ENCODE measurements around the gene CELF4. TPM values are rescaled to one million over a fixed set of nuclear protein-coding genes. Genes with fewer than 3 reads are reported as not detected.

Gene CELF4
- total and polyA plus RNA-seq, 2 of the 4 experiments (the other 2 are of a cell fraction): not detected

- Histone ChIP-seq H3K27me3 (ENCODE audit: control insufficient read depth, insufficient read depth, low read length) (peaks cover 30% of the 10 kb centered on the region), H3K4ac (ENCODE audit: low read depth, low read length) (no peak overlapping the region), H2AK9ac (replicated peaks; ENCODE audit: low read depth, low read length, poor library complexity) (no peak overlapping the region), H4K8ac (ENCODE audit: low read depth in 2 of 2, low read length in 2 of 2) (no peak overlapping the region), H2BK120ac (ENCODE audit: low read depth, low read length) (no peak overlapping the region), H2AFZ (replicated peaks; ENCODE audit: low read length, poor library complexity) (no peak overlapping the region), H4K5ac (ENCODE audit: low read depth, low read length) (no peak overlapping the region), H3K4me3 (ENCODE audit: insufficient read depth, low read depth, low read length) (no peak overlapping the region), H3K23ac (ENCODE audit: low read depth, low read length) (no peak overlapping the region), H2BK5ac (ENCODE audit: low read depth, low read length, poor library complexity, severe bottlenecking) (no peak overlapping the region), H3K9me1 (ENCODE audit: insufficient read depth, low read length) (no peaks in the 10 kb centered on the region), H2AK5ac (ENCODE audit: low read depth, low read length) (no peak overlapping the region), H3K4me1 (ENCODE audit: control insufficient read depth, insufficient read depth, low read length) (no peaks in the 10 kb centered on the region), H4K20me1 (ENCODE audit: insufficient read depth, low read length) (no peaks in the 10 kb centered on the region), H3K9me3 (ENCODE audit: control insufficient read depth, insufficient read depth, low read length) (no peaks in the 10 kb centered on the region), H3K36me3 (ENCODE audit: control insufficient read depth, insufficient read depth, low read length) (no peaks in the 10 kb centered on the region), H3K27ac (ENCODE audit: insufficient read depth, low read length) (no peak overlapping the region), H3K14ac (replicated peaks; ENCODE audit: low read depth, low read length) (no peak overlapping the region), H2BK20ac (ENCODE audit: low read depth, low read length) (no peak overlapping the region), H3K9ac (ENCODE audit: low read depth, low read length) (no peak overlapping the region), H4K91ac (ENCODE audit: insufficient read depth, low read depth, low read length) (no peak overlapping the region), H3K56ac (ENCODE audit: extremely low read depth, insufficient read depth, low read length) (no peak overlapping the region), H3K18ac (ENCODE audit: low read depth, low read length) (no peak overlapping the region), H3K4me2 (ENCODE audit: low read depth, low read length) (no peak overlapping the region), H2BK15ac (ENCODE audit: low read depth, low read length) (no peak overlapping the region), H3K79me1 (ENCODE audit: low read depth in 1 of 2, low read length in 2 of 2) (no peaks in the 10 kb centered on the region)
- DNase-seq: no peak
- in situ Hi-C loops (cut with MboI; ENCODE audit: low sequenced_read_pairs) (no loop called here), dilution Hi-C loops (cut with HindIII; ENCODE audit: low sequenced_read_pairs, unreplicated experiment) (no loop called here), intact Hi-C loops (cut with micrococcal nuclease) (no loop called here)
- CTCF ChIA-PET: no interaction called here
- POLR2A ChIA-PET (ENCODE audit: unreplicated experiment): no interaction called here
- TF ChIP-seq CHD1 (IDR thresholded peaks at IDR 0.05; ENCODE audit: low read depth, low read length) (no peak), BHLHE40 (IDR thresholded peaks at IDR 0.05; ENCODE audit: low read depth, low read length) (no peak)
- no peak for ATAC-seq (ENCODE audit: low read depth)
- BruUV-seq (replicated peaks): no TSS peak
- WGBS, 2 experiments (ENCODE audit: extremely low coverage in 2 of 2, insufficient read length in 1 of 2): 33% methylated on average over 5 of the region's 32 CpGs; no CpG with 5 or more reads in 1 of the 2 experiments
These were observed 290.3 kb downstream of the CELF4 start for GRCh38 chr18:37275237-37275741.
